Measurements from ENCODE around the gene CMBL. TPM values are rescaled to one million over a fixed set of nuclear protein-coding genes. Genes with fewer than 3 reads are reported as not detected.

CMBL gene
- 12.2 and 12.6 TPM in 2 replicates for total RNA-seq (2021)
- long read RNA-seq, transcript CMBL-204 (4 exons, 901 nt): minor isoform, 12 of 105 reads
- long read RNA-seq, transcript CMBL-201 (6 exons, 2,335 nt): major isoform, 87 of 105 reads
- long read RNA-seq, partial matches to known transcripts: 1 of 105 reads
- long read RNA-seq, other reads (novel, unspliced or antisense): 5 of 105 reads

GRCh38 chr5:10307206-10308148 is at the start of gene CMBL:
CMBL (minus strand) TSS chr5:10307902; CDS start chr5:10290762, 17,140 bp downstream.
- no peaks in the 10 kb centered on the region for H3K79me1 ChIP-seq (ENCODE audit: insufficient read depth, low read depth, low read length, poor library complexity, severe bottlenecking)
- peaks cover 25% of the 10 kb centered on the region for H3K27me3 Mint-ChIP-seq (ENCODE audit: low read depth)
- no peaks in the 10 kb centered on the region for H3K27me3 ChIP-seq (ENCODE audit: insufficient read depth, low read length)
- H3K4ac ChIP-seq (ENCODE audit: low read depth, low read length): no peak within 1 kb of the TSS
- no peak within 1 kb of the TSS for H4K5ac ChIP-seq (ENCODE audit: insufficient read length, low read depth, low read length)
- no peak within 1 kb of the TSS for H2BK12ac ChIP-seq (ENCODE audit: insufficient read length, low read depth, low read length)
- peaks cover 13% of the 10 kb centered on the region for H3K23me2 ChIP-seq (ENCODE audit: insufficient read length, low read depth, low read length, poor library complexity, severe bottlenecking)
- H4K8ac ChIP-seq (replicated peaks; ENCODE audit: insufficient read length, low read depth, low read length): no peak within 1 kb of the TSS
- no peak within 1 kb of the TSS for H3K56ac ChIP-seq (ENCODE audit: insufficient read length, low read depth, low read length)
- H3K4me3 Mint-ChIP-seq: peak within 1 kb of the TSS; percentile 80 to 93
- TF ChIP-seq CTCF (conservative IDR thresholded peaks at IDR 0.05): no peak
- H3K4me2 ChIP-seq (ENCODE audit: insufficient read depth, insufficient read length, low read length): peak within 1 kb of the TSS; percentile 99
- H3K27ac ChIP-seq (ENCODE audit: insufficient read length, low read depth, low read length): no peak within 1 kb of the TSS
- no peak within 1 kb of the TSS for H2AK5ac ChIP-seq (ENCODE audit: insufficient read length, low read length)
- H3K27ac Mint-ChIP-seq: no peak within 1 kb of the TSS
- no peak within 1 kb of the TSS for H2AFZ ChIP-seq (ENCODE audit: low read length)
- H3K36me3 Mint-ChIP-seq (ENCODE audit: insufficient read depth in 1 of 3, low read depth in 3 of 3): peaks cover 2 to 14% (median 12%) of the 10 kb centered on the region in 3 experiments; a peak in 5 of 7 replicates
- H2BK120ac ChIP-seq (ENCODE audit: low read depth, low read length, poor library complexity, severe bottlenecking): no peak within 1 kb of the TSS
- no peak within 1 kb of the TSS for H2BK20ac ChIP-seq (ENCODE audit: low read depth, low read length, poor library complexity, severe bottlenecking)
- peaks cover 2 to 7% of the 10 kb centered on the region in 2 experiments; a peak in 3 of 5 replicates for H3K9me3 Mint-ChIP-seq
- peak within 1 kb of the TSS; percentile 78 for H3K9ac ChIP-seq (ENCODE audit: extremely low read depth, insufficient read length, low read length)
- no CpG with 5 or more reads among the region's 56 CpGs for WGBS (ENCODE audit: extremely low coverage, insufficient read length, low lambda C conversion rate)
- peak within 1 kb of the TSS; percentile 88 for H3K14ac ChIP-seq (ENCODE audit: insufficient read depth, low read length)
- H3K4me1 Mint-ChIP-seq: peaks cover 23 to 31% of the 10 kb centered on the region in 2 experiments
- no peak within 1 kb of the TSS for H2BK15ac ChIP-seq (ENCODE audit: low read depth, low read length)
- peak within 1 kb of the TSS; percentile 83 for H3K18ac ChIP-seq (ENCODE audit: insufficient read length, low read depth, low read length)
- no peaks in the 10 kb centered on the region for H3K79me2 ChIP-seq (ENCODE audit: insufficient read depth, low read length)
- no peak within 1 kb of the TSS for H4K91ac ChIP-seq (ENCODE audit: insufficient read length, low read depth, low read length)
- peak; percentile 80 for DNase-seq
- no peak within 1 kb of the TSS for H3T11ph ChIP-seq (ENCODE audit: low read length)
- no peaks in the 10 kb centered on the region for H4K20me1 ChIP-seq (ENCODE audit: control insufficient read depth, insufficient read depth, insufficient read length)
- no peaks in the 10 kb centered on the region for H3K9me3 ChIP-seq (ENCODE audit: control insufficient read depth, low read depth, low read length)
- peaks cover 3% of the 10 kb centered on the region; the same call in 1 of the 2 replicates for H3K4me1 ChIP-seq (ENCODE audit: insufficient read depth, low read length)
- H3K23ac ChIP-seq (ENCODE audit: insufficient read length, low read depth, low read length): no peak within 1 kb of the TSS
- H2BK5ac ChIP-seq (ENCODE audit: insufficient read length, low read length): no peak within 1 kb of the TSS
